GM21576 (cell line): Measurements from ENCODE around the gene PRKAR2A.
A peak's percentile ranks its signal among the peaks of the same experiment; 100 is the strongest.

ENCODE experiments used
- ATAC-seq: cut with Tn5 transposase; IDR thresholded peaks from one replicate; pipeline ENCODE4 v1.9.1; 2021; ENCODE audit warnings: mild to moderate bottlenecking, moderate library complexity; ENCODE audit not compliant: unreplicated experiment

PRKAR2A gene

GRCh38 chr3:48847504-48848423 is at the start of gene PRKAR2A:
TSS of gene PRKAR2A (minus strand) at chr3:48847874. CDS start at chr3:48847596, 278 bp downstream.
- ATAC-seq, result peak; percentile 80

- no peak for ATAC-seq
These were observed 49.3 kb upstream of the PRKAR2A start for GRCh38 chr3:48896936-48897335.

DNA sequence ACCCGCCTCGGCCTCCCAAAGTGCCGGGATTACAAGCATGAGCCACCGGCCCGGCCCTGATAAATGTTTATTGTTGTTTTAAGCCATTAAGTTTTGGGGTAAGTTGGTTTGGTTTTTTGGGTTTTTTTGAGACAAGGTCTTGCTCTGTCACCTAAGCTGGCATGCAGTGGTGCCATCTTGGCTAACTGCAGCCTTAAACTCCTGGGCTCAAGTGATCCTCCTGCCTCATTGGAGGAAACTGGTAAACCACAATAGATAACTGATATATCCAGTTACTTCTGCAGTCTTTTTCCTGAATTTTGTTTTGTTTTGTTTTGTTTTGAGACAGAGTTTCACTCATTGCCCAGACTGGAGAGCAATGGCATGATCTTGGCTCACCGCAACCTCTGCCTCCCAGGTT is 46.8 kb upstream of the PRKAR2A start:
- no peak for ATAC-seq

- ATAC-seq, result no peak
These were observed 43.9 kb upstream of the PRKAR2A start for GRCh38 chr3:48891606-48892005.

DNA sequence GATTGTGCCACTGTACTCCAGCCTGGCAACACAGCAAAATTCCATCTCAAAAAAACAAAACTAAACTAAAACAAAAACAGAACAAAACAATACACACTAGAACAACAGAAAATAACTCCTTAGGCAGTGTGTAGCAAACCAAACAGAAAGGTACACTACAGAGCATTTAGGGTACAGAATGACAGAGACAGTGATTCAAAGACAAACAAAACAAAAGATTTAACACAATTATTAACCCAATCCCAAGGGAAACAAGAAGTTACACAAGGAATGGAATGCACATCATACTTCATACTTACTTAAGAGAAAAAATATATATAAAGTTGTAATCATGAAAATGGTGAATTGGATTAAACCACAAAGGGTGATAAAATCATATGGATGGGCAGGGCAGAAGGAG is 38.1 kb upstream of the PRKAR2A start:
- ATAC-seq, result no peak

DNA sequence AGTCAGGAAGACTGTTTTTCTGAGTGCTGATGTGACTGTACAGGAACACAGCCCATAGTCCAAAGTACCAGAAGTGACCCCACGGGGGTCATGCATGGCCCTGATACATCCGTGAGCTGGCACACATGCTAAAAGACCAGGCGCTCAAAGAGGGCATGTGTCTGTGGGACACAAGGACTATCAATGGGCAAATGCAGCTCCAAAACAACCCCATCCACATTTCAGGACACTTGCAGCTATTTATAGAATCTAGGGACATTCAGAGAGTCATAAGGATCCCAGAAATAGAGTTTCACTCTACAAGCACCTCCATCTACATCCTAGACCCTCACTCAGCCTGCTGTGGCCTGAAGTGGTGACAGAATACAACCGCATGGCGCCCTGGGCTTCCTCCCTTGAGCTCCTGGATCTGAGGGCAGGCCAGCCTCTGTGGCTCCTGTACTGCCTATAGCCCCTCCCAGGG is 34.0 kb upstream of the PRKAR2A start:
- no peak for ATAC-seq

DNA sequence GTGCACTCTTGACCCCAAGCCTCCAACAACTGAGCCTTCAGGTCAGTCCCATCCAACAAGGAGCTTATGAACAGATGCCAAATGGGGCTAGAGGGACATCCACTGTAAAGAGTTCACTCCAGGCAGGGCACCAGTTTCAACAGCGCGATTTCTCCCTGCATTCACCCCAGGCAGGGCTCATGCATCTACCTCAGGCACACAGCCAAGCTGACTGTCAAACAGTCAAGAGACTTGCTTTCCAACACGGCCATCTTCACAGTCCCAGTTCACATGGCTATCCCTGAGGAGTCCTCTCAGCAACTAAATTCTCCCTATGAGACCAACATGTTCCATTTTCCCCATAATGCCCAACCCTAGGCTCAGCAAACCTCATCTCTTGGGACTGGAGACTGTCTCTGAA is 33.3 kb upstream of the PRKAR2A start:
- no peak for ATAC-seq

GRCh38 chr3:48879994-48880377 is 32.3 kb upstream of the PRKAR2A start:
- ATAC-seq, result no peak

GRCh38 chr3:48879307-48879993 is 31.8 kb upstream of the PRKAR2A start:
- no peak for ATAC-seq

- no peak for ATAC-seq
These were observed 30.0 kb upstream of the PRKAR2A start for GRCh38 chr3:48877671-48878070.

DNA sequence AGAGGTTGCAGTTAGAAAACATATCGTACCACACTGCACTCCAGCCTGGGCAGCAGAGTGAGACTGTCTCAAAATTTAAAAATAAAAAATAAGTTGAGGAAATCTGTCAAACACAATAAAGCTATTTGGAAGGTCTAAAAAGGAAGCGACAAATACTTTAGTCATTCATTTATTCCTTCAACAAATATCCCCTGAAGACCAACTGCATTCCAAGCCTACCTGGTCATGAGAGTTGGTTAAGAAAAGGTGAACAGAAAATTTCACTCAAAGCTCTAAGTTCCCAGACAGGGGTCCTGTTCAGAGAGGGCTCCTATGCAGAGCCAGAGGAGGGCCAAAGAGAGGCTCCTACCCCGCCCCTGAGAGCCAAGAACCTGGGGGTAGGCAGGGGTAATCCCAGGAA is 15.4 kb upstream of the PRKAR2A start:
- no peak for ATAC-seq

GRCh38 chr3:48859206-48859605 is 11.5 kb upstream of the PRKAR2A start:
- ATAC-seq, result no peak

GRCh38 chr3:48858709-48859108 is 11.0 kb upstream of the PRKAR2A start:
- ATAC-seq, result no peak

- ATAC-seq, result no peak
These were observed 10.0 kb upstream of the PRKAR2A start for GRCh38 chr3:48857641-48858040.

- ATAC-seq, result no peak
These were observed 8.8 kb upstream of the PRKAR2A start for GRCh38 chr3:48856469-48856868.

GRCh38 chr3:48855681-48856447 is 8.2 kb upstream of the PRKAR2A start:
- no peak for ATAC-seq

GRCh38 chr3:48852151-48852550 is 4.5 kb upstream of the PRKAR2A start:
- no peak for ATAC-seq

- ATAC-seq, result no peak
These were observed 3.7 kb upstream of the PRKAR2A start for GRCh38 chr3:48851407-48851806.

- ATAC-seq, result no peak
These were observed 1.3 kb upstream of the PRKAR2A start for GRCh38 chr3:48848816-48849515.

DNA sequence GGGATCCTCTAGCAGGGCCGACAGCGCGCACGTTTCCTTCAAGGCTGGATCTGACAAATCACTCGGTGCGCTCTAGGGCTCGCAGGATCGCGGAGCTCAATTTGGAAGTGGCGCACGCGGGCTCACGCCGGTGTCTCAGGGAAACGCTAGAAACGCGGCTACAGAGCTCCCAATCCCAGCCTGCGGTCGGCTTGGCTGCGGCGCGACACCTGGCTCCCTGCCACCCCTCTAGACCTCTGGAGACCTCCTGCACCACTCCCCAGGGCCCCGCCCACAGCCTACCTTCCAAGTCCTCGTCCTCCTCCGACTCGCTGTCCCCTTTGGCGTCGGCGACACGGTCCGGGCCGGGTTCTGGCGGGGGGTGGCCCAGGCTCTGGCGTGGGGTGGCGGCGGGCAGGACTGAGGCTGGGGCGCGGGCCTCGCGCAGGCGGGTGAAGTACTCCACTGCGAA is 596 bp downstream of the PRKAR2A start:
- peak; percentile 32 for ATAC-seq

DNA sequence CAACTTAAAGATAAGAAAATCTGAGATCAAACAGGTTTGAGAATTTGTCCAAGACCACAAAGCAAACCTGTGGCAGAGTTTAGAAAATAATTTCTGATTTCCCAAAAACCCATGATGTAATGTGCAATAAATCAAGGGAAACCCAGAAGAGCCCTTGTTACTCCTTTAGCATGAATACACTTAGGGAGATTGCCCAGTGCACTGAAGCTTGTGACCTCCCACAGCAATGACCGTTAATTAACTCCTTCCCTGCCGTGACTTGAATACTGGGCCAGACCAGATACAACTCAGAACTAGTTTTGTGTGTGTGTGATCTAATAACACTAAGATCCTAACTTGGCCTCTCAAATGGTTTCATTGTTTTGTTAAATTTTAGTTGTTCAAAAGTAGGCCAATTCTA is 2.5 kb downstream of the PRKAR2A start:
- no peak for ATAC-seq
